Peyer's patch (tissue), 4 donors: ENCODE data around the gene DOK4. TPM values are rescaled to one million over a fixed set of nuclear protein-coding genes. Genes with fewer than 3 reads are reported as not detected.
A peak's percentile ranks its signal among the peaks of the same experiment; 100 is the strongest.

Experiments used
- DNase-seq, 3 donors: peaks; one replicate each; pipeline ENCODE4 v3.0.0-alpha.2; 2017 to 2019
- H3K27ac ChIP-seq, 4 donors: fragments of 200-600 bp; sonication (generic); one replicate each; pipeline ENCODE4 v1.5.1; 2016 to 2019
- H3K27me3 ChIP-seq, 2 donors: fragments of 200-600 bp; sonication (generic); one replicate each; pipeline ENCODE4 v1.5.1; 2019
- H3K36me3 ChIP-seq, 3 donors: fragments of 200-600 bp; sonication (generic); one replicate each; pipeline ENCODE4 v1.5.1; 2016 to 2019
- H3K4me1 ChIP-seq, 4 donors: fragments of 200-600 bp; sonication (generic); one replicate each; pipeline ENCODE4 v1.5.1; 2016 to 2019
- H3K4me3 ChIP-seq, 4 donors: fragments of 200-600 bp; sonication (generic); 1 replicate in 3 of 4; 2 replicates in 1 of 4; pipeline ENCODE4 v1.5.1; 2016 to 2019; ENCODE audit warnings: mild to moderate bottlenecking in 1 of 4
- H3K9me3 ChIP-seq, 4 donors: fragments of 200-600 bp; sonication (generic); one replicate each; pipeline ENCODE4 v1.5.1; 2016 to 2019; ENCODE audit warnings: mild to moderate bottlenecking in 1 of 4
- POLR2A ChIP-seq, 2 donors: fragments of 450-650 bp; IDR thresholded peaks; one replicate each; pipeline ENCODE4 v1.5.1; 2017; ENCODE audit warnings: antibody characterized with exemption in 2 of 2, mild to moderate bottlenecking in 2 of 2, moderate library complexity in 2 of 2
- total RNA-seq, 4 donors: library from RNA; depleted of rRNA; stranded (reverse); fragments of >200 nt; gene quantifications; one replicate each; pipeline ENCODE4 v1.1.0, GENCODE V29; 2016
- TF ChIP-seq, protein P1 (sequence below), 6 experiments: fragments of 450-650 bp in 4 of 6; fragments of 200-600 bp in 2 of 6; sonication (generic) in 1 of 6; IDR thresholded peaks; one replicate each; pipeline ENCODE4 v1.5.1; 2017 to 2019; ENCODE audit warnings: antibody characterized with exemption in 6 of 6, mild to moderate bottlenecking in 3 of 6, moderate library complexity in 1 of 6

The DOK4 gene
- total RNA-seq, 4 donors from 2014 or later: 81.7 to 209 (median 189) TPM

DNA sequence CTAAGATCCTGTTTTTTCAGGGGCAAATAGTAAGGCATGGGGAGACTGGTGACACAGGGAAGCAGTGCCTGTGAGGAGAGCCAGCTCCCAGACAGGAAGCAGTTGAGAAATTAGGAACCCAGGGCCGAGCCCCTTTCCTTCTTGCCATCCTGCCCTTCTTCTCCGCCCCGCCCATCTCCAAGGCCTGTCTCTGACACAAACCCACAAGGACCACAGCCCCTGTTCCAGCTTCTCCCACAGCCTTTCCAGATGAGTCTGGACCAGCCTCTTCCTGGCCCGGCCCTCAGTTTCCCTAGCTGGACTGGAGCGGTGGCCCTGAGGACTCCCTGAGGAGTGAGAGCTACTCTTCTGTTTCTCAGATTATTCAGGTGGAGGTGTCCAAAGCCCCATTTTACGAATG lies 40.2 kb upstream of the DOK4 start:
- H3K4me3 ChIP-seq: no peak overlapping the region
- peaks cover 0 to 24% (median 16%) of the 10 kb centered on the region in 4 donors for H3K4me1 ChIP-seq
- no peaks in the 10 kb centered on the region for H3K9me3 ChIP-seq
- H3K27me3 ChIP-seq: no peaks in the 10 kb centered on the region
- H3K27ac ChIP-seq: peak overlapping the region in 1 of 4 donors; percentile 3
- peak in 1 of 3 donors; percentile 42 for DNase-seq
- no peak for TF ChIP-seq POLR2A (IDR thresholded peaks at IDR 0.05)
- TF ChIP-seq, protein P1, sequence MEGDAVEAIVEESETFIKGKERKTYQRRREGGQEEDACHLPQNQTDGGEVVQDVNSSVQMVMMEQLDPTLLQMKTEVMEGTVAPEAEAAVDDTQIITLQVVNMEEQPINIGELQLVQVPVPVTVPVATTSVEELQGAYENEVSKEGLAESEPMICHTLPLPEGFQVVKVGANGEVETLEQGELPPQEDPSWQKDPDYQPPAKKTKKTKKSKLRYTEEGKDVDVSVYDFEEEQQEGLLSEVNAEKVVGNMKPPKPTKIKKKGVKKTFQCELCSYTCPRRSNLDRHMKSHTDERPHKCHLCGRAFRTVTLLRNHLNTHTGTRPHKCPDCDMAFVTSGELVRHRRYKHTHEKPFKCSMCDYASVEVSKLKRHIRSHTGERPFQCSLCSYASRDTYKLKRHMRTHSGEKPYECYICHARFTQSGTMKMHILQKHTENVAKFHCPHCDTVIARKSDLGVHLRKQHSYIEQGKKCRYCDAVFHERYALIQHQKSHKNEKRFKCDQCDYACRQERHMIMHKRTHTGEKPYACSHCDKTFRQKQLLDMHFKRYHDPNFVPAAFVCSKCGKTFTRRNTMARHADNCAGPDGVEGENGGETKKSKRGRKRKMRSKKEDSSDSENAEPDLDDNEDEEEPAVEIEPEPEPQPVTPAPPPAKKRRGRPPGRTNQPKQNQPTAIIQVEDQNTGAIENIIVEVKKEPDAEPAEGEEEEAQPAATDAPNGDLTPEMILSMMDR (IDR thresholded peaks at IDR 0.05): no peak
- H3K36me3 ChIP-seq: no peaks in the 10 kb centered on the region

DNA sequence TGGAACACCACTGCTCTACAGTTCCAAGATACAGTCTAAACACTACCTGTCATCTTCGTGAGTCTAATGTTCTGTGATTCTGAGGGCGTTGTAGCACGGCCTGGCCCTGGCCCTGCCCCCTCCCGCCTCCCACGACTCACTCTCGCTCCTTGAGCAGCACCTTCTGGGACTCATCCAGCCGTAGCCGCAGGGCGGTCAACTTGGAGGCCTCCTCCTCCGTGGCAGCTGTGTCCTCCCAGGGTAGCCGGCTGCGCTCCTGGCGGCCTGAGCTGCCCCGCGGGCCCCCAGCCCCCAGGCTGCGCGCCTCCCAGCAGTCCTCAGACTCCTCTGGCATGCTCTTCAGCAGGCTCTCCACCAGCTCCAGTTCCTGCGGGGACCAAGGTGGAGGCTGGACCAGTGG lies 39.5 kb upstream of the DOK4 start:
- TF ChIP-seq POLR2A (IDR thresholded peaks at IDR 0.05): no peak
- TF ChIP-seq, protein P1 (IDR thresholded peaks at IDR 0.05): no peak
- H3K36me3 ChIP-seq: no peaks in the 10 kb centered on the region
- H3K27me3 ChIP-seq: no peaks in the 10 kb centered on the region
- no peak overlapping the region for H3K4me3 ChIP-seq
- H3K27ac ChIP-seq: no peak overlapping the region
- peaks cover 0 to 22% (median 12%) of the 10 kb centered on the region in 4 donors for H3K4me1 ChIP-seq
- DNase-seq: peak in 1 of 3 donors; percentile 40
- no peaks in the 10 kb centered on the region for H3K9me3 ChIP-seq

DNA sequence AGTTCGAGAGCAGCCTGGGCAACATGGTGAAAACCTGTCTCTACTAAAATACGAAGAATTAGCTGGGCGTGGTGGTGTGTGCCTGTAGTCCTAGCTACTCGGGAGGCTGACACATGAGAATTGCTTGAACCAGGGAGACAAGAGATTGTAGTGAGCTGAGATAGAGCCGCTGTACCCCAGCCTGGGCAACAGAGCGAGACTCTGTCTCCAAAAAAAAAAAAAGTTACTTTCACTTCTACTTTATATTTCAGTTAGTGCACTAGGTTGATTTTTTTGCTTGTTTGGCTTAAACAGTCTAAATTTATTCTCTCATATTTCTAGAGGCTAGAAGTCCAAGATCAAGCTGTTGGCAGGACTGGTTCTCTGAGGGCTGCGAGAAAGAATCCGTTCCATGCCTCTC lies 36.7 kb upstream of the DOK4 start:
- Histone ChIP-seq H3K27me3 (no peaks in the 10 kb centered on the region), H3K9me3 (no peaks in the 10 kb centered on the region), H3K4me3 (no peak overlapping the region), H3K27ac (peak overlapping the region in 1 of 4 donors; percentile 49), H3K36me3 (no peaks in the 10 kb centered on the region), H3K4me1 (peaks cover 0 to 6% (median 0%) of the 10 kb centered on the region in 4 donors)
- DNase-seq: no peak
- TF ChIP-seq, protein P1 (IDR thresholded peaks at IDR 0.05): no peak
- no peak for TF ChIP-seq POLR2A (IDR thresholded peaks at IDR 0.05)

DNA sequence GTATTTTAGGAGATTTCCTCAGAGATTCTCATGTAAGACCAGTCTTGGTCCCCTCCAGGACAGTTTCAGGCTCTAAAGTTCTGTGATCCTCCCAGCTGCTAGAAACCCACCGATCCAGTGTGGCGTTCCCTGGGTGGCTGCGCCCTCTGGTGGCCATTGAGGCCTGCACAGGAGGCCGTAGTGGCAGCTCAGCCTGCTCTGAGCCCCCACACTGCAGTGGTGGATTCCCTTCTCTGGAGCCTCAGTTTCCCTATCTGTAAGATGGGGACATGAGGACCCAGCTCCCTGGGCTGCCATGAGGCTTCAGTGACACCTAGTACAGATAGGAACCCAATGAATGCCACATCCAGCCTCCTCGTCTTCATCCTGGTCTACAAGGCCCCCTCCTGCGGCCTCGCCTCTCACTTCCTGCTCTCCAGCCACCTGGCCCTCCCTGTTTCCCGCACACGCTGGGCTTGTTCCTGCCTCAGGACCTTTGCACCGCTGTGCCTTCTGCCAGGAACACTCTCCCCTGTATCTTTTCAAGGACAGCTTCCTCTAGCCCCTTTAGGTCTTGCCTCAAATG lies 33.6 kb upstream of the DOK4 start:
- Histone ChIP-seq H3K27ac (no peak overlapping the region), H3K4me3 (no peak overlapping the region), H3K4me1 (no peaks in the 10 kb centered on the region), H3K27me3 (no peaks in the 10 kb centered on the region), H3K9me3 (no peaks in the 10 kb centered on the region), H3K36me3 (peaks cover 0 to 3% (median 0%) of the 10 kb centered on the region in 3 donors)
- TF ChIP-seq, protein P1 (IDR thresholded peaks at IDR 0.05): peak; percentile 77 to 96 (median 93)
- no peak for TF ChIP-seq POLR2A (IDR thresholded peaks at IDR 0.05)
- DNase-seq: peak; percentile 78 to 91 (median 85)

DNA sequence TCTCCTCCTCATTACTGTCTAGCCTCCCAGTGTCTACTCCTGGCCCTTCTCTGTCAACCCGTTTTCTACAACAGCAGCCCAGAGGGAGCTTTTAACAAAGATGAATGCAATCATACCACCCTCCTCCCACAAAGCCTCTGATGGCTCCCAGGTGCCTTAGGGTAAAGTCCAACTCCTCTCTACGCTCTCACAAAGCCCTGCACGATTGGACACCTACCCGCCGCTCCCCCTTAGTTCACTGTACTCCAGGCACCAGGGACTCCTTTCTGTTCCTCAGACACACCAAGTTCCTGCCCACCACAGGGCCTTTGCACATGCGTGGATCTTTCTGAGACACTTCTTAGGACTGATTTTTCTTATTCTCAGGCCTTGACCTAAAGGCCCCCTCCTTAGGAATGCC lies 32.6 kb upstream of the DOK4 start:
- peaks cover 0 to 3% (median 0%) of the 10 kb centered on the region in 3 donors for H3K36me3 ChIP-seq
- no peak overlapping the region for H3K4me3 ChIP-seq
- no peaks in the 10 kb centered on the region for H3K9me3 ChIP-seq
- TF ChIP-seq, protein P1 (IDR thresholded peaks at IDR 0.05): no peak
- TF ChIP-seq POLR2A (IDR thresholded peaks at IDR 0.05): no peak
- H3K27ac ChIP-seq: no peak overlapping the region
- no peaks in the 10 kb centered on the region for H3K27me3 ChIP-seq
- DNase-seq: no peak
- no peaks in the 10 kb centered on the region for H3K4me1 ChIP-seq
